ENCODE data around the gene SMC2. TPM values are rescaled to one million over a fixed set of nuclear protein-coding genes. Genes with fewer than 3 reads are reported as not detected.

Gene SMC2
- total and polyA plus RNA-seq, 10 of the 15 experiments (the other 5 are each of a cell fraction or from before 2014, with no cell fraction given), result 22.9 to 116 (median 50.0) TPM

- TF ChIP-seq, protein P1, sequence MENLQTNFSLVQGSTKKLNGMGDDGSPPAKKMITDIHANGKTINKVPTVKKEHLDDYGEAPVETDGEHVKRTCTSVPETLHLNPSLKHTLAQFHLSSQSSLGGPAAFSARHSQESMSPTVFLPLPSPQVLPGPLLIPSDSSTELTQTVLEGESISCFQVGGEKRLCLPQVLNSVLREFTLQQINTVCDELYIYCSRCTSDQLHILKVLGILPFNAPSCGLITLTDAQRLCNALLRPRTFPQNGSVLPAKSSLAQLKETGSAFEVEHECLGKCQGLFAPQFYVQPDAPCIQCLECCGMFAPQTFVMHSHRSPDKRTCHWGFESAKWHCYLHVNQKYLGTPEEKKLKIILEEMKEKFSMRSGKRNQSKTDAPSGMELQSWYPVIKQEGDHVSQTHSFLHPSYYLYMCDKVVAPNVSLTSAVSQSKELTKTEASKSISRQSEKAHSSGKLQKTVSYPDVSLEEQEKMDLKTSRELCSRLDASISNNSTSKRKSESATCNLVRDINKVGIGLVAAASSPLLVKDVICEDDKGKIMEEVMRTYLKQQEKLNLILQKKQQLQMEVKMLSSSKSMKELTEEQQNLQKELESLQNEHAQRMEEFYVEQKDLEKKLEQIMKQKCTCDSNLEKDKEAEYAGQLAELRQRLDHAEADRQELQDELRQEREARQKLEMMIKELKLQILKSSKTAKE (IDR thresholded peaks at IDR 0.05; ENCODE audit: low read depth, poor library complexity, severe bottlenecking), result no peak
Observed at GRCh38 chr9:104090578-104090977, 3.5 kb upstream of the SMC2 start (continued).

DNA sequence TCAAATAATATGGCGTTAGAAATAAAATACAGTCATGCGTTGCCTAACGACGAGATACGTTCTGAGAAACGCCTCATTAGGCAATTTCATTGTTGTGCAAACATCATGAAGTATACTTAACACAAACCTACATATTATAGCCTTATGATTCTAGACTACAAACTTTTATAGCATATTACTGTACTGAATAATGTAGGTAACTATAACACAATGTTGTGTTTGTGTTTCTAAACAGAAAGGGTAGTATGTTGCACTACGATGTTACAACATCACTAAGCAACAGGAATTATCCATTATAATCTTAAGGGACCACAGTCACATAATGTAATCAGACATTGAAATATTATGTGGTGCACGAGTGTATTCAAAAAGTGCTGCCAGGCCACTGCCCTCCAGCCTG is 3.0 kb upstream of the SMC2 start:
- POLR2A ChIA-PET, result no interaction called here
- ATAC-seq, result no peak
- DNase-seq (ENCODE audit: low read depth, low spot score), result no peak
- Histone ChIP-seq H2AFZ (ENCODE audit: control insufficient read depth, low read depth, low read length) (peak overlapping the region; percentile 56), H3K4me3 (no peak overlapping the region), H4K20me1 (ENCODE audit: control insufficient read depth, insufficient read depth) (no peaks in the 10 kb centered on the region), H3K4me1 (ENCODE audit: control insufficient read depth, insufficient read depth, low read length) (peaks cover 22% of the 10 kb centered on the region), H3K9ac (ENCODE audit: control insufficient read depth, insufficient read depth, low read length) (peak overlapping the region; percentile 16; the same call in 1 of the 2 replicates), H3K4me2 (ENCODE audit: control insufficient read depth, insufficient read depth) (peak overlapping the region; percentile 73), H3K79me2 (ENCODE audit: control insufficient read depth, insufficient read depth, low read length) (peaks cover 27% of the 10 kb centered on the region), H3K27me3 (replicated peaks in 1 of 2; ENCODE audit: control insufficient read depth in 2 of 2, insufficient read depth in 2 of 2, low read length in 1 of 2) (no peaks in the 10 kb centered on the region), H3K9me3 (replicated peaks; ENCODE audit: control insufficient read depth, insufficient read depth, low read length) (no peaks in the 10 kb centered on the region; the same call in 2 of the 3 replicates), H3K27ac (ENCODE audit: control insufficient read depth, insufficient read depth) (peak overlapping the region; percentile 61), H3K36me3 (ENCODE audit: control insufficient read depth in 2 of 2, insufficient read depth in 2 of 2, low read length in 1 of 2) (no peaks in the 10 kb centered on the region)
- WGBS (ENCODE audit: insufficient coverage, insufficient replicate concordance, low lambda C conversion rate, missing lambda C conversion rate), result 93% methylated on average over 8 of the region's 8 CpGs
- CTCF ChIA-PET, result interaction anchor here (0.8 to 1.9 kb wide), 5 partner anchors 10 to 301 kb away, joined by 3 to 5 read pairs (median 4); no protein-coding TSS in a partner anchor
- SMC1A ChIA-PET (ENCODE audit: uncharacterized antibody, unreplicated experiment), result interaction anchor here (0.6 to 1.5 kb wide), 4 partner anchors 13 to 404 kb away, joined by 3 to 4 read pairs (median 4); no protein-coding TSS in a partner anchor
- in situ Hi-C loops (cut with MboI) (no loop called here), intact Hi-C loops (cut with micrococcal nuclease; ENCODE audit: unreplicated experiment) (loop anchor here (5.0 kb wide), 2 partner anchors 304 to 656 kb away; partner anchors contain the start of gene NIPSNAP3A)
- BruUV-seq (replicated peaks), result no TSS peak
- FAIRE-seq, result no peak
- RAD21 ChIA-PET (ENCODE audit: unreplicated experiment), result interaction anchor here (1.5 kb wide), 1 partner anchor 301 kb away, joined by 4 read pairs; no protein-coding TSS in a partner anchor
- TF ChIP-seq JUND (IDR thresholded peaks at IDR 0.05; ENCODE audit: low read depth, low read length) (no peak), MLLT1 (IDR thresholded peaks at IDR 0.05) (no peak), NKRF (conservative IDR thresholded peaks at IDR 0.05) (no peak), ZSCAN29 (IDR thresholded peaks at IDR 0.05) (no peak), RAD21 (IDR thresholded peaks at IDR 0.05; ENCODE audit: insufficient read depth, low read depth, low read length) (no peak), NFIC (IDR thresholded peaks at IDR 0.05; ENCODE audit: low read depth, low read length) (no peak), SP1 (IDR thresholded peaks at IDR 0.05; ENCODE audit: low read depth, low read length) (no peak), CBFB (IDR thresholded peaks at IDR 0.05; ENCODE audit: low read depth) (no peak), CHD4 (IDR thresholded peaks at IDR 0.05) (no peak), YBX1 (IDR thresholded peaks at IDR 0.05) (no peak), PAX8 (IDR thresholded peaks at IDR 0.05) (no peak)
- TF ChIP-seq, protein P2, sequence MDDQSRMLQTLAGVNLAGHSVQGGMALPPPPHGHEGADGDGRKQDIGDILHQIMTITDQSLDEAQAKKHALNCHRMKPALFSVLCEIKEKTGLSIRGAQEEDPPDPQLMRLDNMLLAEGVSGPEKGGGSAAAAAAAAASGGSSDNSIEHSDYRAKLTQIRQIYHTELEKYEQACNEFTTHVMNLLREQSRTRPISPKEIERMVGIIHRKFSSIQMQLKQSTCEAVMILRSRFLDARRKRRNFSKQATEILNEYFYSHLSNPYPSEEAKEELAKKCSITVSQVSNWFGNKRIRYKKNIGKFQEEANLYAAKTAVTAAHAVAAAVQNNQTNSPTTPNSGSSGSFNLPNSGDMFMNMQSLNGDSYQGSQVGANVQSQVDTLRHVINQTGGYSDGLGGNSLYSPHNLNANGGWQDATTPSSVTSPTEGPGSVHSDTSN (IDR thresholded peaks at IDR 0.05; ENCODE audit: insufficient replicate concordance, low read depth, low read length), result no peak
- TF ChIP-seq, protein P3, sequence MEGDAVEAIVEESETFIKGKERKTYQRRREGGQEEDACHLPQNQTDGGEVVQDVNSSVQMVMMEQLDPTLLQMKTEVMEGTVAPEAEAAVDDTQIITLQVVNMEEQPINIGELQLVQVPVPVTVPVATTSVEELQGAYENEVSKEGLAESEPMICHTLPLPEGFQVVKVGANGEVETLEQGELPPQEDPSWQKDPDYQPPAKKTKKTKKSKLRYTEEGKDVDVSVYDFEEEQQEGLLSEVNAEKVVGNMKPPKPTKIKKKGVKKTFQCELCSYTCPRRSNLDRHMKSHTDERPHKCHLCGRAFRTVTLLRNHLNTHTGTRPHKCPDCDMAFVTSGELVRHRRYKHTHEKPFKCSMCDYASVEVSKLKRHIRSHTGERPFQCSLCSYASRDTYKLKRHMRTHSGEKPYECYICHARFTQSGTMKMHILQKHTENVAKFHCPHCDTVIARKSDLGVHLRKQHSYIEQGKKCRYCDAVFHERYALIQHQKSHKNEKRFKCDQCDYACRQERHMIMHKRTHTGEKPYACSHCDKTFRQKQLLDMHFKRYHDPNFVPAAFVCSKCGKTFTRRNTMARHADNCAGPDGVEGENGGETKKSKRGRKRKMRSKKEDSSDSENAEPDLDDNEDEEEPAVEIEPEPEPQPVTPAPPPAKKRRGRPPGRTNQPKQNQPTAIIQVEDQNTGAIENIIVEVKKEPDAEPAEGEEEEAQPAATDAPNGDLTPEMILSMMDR (IDR thresholded peaks at IDR 0.05 in 2 of 3, conservative IDR thresholded peaks at IDR 0.05 in 1 of 3; ENCODE audit: control insufficient read depth in 2 of 3, extremely low read depth in 1 of 3, insufficient read depth in 1 of 3, low read depth in 3 of 3, low read length in 3 of 3), result no peak

All from GM12878 (cell line).